GOT3 (cell line): ENCODE measurements around the gene USP44.

Source experiments
- DNase-seq: peaks from one replicate; lab custom pipeline; 2025; ENCODE audit warnings: mixed read lengths; lab: John Stamatoyannopoulos, UW

The USP44 gene

DNA sequence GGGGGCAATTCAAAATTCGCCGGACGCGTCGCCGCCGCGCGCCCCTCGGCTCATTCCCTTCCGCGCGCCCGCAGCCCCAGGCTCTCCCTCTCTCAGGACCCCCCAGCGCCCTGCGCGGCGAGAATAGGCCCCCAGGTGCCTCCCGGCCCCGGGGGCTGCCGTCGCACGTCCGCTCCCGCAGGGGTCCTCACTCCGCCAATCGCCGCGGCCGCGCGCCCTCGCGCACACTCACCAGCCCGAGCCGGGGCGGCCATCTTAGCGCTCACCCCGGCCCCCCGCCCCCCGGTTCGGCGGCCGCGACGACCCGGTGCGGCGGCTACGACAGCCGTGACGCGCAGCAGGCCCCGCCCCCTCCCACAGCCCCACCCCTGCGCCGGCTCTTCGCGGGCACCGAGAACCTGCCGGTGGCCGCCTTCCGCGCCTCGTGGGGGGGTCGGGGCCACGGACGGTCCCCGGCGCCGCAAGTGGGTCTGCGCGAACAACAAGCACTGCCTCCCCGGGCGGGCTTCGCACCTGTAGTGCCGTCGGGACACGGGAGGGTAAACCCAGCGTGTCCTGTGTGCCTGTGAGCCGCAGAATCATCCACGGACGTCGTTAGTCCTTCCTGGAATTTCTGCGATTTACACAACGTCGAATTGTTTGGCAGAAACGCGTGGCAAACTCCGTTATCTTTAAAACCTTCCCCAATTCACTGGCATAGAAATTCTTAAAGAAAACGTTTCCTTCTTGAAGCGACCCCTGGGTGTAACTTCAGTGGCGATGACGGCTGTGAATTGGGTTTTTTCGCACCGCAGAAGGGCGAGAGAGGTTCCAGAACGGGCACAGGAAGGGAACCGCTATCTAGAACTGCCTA lies 2.5 kb downstream of the USP44 start:
- no peak for DNase-seq

DNA sequence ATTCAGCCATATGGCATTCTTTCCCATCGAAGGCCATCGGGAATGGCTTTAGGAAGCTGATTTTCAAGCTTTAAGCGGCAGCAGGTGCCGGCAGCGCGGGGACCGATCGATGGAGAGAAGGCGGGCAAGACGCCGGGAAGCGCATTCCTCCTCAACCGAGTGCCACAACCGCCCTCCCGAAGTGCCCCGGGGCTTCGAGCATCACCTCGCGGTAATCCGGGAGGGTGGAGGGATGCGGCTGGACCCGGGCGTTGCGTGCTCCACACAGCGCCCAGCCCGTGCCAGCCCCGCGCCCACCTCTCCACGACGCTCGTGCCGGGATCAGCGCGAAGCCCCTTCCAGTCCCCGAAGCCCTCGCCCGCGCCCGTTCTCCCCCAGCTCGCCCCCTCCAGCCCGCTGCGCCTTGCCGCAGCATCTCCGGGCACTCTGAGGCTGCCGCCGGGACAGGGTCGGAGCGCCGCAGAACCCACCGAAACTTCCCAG lies 3.2 kb downstream of the USP44 start:
- no peak for DNase-seq

DNA sequence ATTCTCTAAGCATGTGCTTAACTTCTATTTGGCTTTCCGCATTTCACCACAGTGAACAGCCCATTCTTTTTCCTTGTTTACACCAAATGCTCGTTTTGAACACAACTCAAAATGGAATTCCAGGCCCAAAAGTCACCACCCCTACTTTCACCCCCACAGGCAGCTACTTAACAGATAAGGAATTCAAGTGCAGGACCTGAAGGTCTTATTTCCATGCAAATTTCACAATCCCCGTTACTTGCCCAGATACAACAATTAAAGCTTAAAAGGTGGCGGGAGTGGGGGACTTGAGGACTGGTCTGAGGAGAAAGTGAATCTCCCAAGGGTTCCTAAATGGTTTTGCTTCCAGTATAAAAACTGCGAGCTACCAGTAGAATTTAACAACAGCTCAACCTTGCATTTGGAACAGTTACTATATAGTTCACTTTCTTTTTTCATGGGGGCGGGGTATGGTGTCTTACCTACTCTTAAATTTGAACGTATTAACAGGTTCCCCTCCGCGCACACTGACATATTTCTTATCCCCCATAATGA lies 3.7 kb downstream of the USP44 start:
- no peak for DNase-seq

DNA sequence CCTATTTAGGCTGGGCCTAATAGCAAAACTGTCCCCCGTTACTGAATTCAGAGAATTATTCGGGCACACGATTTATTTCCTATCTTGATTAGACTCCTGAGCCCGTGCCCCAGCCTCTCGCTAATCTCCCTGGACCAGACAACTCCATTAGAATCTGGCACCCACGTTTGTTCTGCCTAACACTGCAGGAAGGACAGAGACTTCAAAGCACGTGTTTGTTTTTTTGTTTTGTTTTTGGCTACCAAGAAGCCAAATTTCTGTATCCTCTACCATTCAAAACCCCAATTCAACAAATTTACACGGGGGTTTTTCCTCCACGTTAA lies 4.8 kb downstream of the USP44 start:
- no peak for DNase-seq

DNA sequence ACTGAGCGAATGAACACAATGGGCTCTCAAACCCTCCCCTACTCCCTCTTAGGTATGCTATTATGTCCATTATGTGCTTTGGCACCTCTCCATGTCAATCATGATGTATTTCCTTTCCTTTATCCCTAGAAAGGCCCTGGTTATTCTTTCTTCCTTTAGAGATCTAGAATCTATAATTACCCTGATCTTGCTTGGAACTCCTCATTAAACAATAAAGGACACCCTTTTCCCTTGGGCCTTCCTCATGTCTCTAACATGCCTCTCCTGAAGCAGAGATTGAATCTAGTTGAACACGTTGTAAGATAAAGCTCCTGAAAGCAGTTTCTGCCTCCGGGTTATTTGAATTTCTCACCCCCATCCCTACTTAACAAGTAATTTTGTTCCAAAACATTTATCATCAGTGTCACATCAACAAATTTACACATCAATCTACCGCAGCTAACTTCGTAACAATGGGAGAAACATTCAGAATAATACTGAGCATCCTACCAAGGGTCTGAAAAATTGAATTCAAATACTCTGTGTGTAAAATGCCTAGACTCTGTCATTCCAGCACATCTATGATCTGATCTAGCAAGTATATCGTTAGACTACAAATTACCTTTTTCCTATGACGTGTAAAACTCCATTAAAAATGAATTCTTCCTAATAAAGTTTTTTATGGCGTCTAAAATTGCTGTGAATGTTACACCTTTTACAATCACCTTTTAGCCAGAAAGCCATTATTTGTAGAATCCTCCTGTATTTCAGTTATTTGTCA lies 5.4 kb downstream of the USP44 start:
- DNase-seq: no peak

DNA sequence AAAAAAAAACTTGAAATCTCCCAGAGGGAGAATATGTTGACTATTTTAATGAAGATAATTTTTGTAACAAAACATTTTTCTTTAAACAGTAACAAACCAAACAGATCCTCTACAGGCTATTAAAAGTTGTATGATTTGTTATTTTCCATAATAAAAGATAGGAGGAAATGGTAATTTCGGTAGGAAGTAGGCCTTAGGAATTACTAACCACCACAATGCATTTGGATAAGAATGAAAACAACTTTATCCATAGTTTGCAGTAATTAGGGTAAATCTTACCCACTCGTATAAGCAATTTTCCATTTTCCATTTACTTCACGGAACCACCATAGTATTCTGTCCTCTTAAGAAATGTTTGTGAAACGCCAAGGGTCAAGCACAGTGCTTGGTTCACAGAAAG lies 6.0 kb downstream of the USP44 start:
- DNase-seq: no peak

DNA sequence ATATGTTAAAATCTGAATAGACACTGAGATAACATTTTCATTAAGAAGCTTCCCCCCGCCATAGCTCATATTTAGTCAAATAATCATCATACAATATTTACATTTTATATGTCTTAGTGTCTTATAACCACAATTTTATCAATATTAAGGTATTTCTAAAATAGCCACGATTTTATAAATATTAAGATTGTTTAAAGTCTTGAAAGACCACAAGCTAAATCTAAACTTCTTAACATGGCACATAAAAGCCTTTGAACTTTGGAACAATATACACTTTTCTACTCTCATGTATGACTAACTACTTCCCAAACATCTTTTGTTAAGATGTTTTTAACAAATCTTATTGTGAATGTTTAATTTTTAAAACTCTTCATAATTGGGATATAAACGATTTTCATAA lies 6.5 kb downstream of the USP44 start:
- no peak for DNase-seq

DNA sequence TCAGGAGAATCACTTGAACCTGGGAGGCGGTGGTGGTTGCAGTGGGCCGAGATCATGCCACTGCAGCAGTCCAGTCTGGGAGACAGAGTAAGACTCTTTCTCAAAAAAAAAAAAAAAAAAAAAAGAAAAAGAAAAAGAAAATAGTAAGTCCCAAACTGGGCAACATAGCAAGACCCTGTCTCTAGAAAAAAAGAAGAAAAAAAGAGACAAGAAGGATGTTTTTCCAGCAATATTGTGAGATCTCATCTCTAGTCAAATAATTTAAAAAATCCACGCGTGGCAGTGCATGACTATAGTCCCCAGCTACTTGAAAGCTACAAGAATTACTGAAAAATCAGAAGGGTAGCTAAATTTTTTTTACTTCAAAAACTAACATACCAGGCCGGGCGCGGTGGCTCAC lies 8.0 kb downstream of the USP44 start:
- no peak for DNase-seq

DNA sequence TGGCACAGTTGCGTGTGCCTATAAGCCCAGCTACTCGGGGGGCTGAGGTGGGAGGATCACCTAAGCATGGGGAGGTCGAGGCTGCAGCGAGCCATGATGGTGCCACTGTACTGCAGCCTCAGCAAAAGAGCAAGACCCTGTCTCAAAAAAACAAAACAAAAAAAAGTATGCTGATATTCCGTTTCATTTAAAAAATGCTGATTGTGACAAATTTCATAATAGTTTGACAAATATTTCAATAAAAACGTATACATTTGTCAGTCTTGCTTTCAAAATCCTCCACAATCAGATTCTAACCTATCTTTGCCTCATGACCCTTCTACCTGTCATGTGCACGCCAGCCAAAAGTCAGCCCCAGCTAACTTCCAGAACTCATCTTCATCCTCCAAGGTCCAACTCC lies 9.8 kb downstream of the USP44 start:
- DNase-seq: no peak

DNA sequence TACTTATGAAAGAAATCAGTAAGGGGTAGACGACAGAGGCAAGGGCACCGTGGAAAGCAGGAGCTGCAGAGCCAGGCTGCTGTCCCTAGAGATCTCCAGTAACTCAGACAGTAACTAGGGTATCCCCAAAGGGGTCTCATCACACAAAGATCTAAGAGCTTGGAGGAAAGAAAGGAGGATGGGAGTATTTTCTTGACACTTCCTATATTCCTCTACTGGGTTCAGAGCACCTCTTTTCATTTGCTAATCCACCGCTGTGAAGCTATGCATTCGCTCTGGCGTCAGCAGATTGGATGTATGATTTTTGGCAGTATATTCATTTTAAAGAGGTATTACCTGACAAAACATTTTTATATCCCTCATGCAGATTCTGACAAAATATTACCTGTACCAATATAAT lies 12.6 kb downstream of the USP44 start:
- no peak for DNase-seq

DNA sequence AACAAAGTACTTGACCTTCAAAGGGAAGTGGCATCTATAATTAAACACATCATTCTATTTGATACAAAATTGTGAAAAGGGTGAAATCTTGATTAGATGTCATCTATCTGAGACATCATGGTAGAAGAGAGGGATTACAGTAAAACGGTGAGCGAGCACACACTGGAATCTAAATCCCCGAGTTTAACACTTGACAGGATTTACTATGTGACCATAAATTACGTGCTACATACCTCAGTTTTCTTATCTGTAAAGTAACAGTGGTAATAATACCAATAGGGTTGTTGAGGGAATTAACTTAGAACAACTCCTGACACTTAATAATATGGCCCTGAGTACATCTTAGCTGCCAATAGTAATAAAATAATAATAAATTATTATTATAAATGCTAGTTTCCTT lies 13.3 kb downstream of the USP44 start:
- DNase-seq: no peak

DNA sequence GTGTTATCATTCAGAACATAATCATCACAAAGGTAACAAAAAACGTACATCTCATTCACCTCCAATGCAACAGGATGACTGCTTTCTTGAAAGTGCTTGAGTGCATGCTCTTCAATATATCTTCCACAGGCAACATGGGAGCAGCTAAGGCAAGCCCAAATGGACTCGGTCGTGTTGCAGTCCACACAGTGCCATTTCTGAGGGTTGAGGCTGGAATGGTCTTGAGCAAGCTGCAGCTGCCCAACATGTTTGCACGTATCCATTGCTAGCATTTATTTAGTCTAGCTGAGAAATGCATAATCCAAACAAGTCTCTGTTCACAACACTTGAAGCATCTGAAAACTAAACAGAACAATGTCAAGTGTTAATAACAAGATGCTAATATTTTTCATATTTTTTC lies 17.3 kb downstream of the USP44 start:
- no peak for DNase-seq

DNA sequence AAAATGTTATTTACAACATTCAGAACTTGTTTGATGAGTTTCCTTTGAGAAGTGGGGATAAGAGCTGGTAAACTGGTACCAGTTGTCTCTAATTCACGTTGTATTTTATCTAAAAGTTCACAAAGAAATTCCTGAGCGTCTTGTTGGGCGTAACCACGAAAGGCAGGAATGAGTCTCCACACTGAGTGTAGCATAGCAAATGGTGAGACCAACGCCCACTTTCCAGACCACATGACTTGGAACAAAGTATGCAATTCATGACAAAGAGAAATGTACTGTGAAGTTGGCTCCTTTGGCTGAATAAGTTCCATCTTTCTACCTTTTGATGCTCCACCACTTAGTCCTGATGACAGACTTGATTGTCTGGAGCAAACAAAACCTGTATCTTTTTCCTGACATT lies 18.4 kb downstream of the USP44 start:
- DNase-seq: no peak

DNA sequence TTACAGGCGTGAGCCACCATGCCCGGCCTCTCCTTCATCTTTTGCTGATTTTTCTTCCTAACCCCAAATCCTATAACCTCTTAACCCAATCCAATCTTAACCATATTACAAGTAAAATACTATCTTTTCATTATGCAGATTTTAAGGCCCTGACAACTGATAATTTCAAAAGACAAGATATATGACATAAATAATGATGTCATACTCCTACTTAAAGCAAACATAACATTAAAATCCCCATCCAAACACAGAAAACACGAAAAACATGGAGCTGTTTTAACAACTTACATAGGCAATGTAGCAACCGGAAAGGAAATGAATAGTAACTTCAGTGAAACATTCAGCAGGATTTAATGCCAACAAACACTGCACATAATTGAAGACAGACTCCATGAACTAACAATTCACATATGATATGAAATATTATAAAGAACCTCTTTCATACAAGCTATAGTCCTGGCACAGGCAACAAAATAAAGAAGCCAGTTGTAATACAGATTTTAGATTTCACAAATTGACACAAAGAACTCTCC lies 21.5 kb downstream of the USP44 start:
- no peak for DNase-seq

DNA sequence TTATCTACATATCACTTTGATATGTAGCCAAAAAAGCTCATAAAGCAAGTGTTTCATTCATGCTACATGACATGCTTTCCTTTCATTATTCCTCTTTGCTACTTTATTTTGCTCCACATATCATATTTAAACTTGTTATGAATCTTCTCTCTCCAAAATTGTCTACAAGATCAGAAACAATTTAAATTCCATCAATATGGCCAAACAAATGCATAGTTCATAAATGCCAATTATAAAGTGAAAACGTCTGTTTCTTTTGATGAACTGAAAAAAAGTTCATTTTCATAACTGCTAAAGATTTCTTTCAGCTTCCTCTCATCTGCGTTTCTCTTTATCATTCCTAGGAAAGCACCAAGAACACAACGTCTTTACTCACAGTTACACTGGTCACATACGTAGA lies 22.8 kb downstream of the USP44 start:
- DNase-seq: no peak

DNA sequence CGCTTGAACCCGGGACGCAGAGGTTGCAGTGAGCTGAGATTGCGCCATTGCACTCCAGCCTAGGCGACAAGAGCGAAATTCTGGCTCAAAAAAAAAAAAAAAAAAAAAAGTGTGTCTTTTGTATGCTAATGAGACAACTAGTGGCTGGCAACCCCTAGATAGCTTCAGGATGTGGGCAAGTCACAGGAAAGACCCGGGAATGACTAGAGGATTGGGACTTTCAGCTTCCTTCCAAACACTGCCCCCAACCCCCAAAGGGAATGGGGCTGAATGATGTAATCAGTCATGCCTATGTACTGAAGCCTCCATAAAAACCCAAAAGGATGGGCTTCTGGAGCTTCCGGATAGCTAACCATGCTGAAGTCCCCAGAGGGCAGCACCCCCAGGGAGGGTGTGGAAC lies 28.6 kb downstream of the USP44 start:
- DNase-seq: no peak

DNA sequence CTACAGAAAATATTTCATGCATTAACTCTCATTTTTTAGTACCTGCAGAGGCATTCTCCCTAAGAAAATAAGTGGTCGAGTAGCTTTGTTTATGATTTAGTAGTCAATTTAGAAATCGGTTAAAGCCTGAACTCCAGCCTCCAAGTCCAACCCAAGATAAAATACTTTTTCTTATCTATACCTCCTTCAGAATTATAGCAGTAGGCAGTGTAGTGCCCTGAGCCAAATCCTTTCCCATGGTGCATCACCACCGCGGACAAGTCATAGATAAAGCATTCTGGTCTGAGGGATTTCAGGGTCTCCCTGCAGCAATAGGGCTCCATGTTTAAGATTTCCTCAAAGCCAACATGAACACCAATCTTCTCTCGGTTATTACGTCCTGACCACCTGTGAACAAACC lies 30.5 kb downstream of the USP44 start:
- DNase-seq: no peak

DNA sequence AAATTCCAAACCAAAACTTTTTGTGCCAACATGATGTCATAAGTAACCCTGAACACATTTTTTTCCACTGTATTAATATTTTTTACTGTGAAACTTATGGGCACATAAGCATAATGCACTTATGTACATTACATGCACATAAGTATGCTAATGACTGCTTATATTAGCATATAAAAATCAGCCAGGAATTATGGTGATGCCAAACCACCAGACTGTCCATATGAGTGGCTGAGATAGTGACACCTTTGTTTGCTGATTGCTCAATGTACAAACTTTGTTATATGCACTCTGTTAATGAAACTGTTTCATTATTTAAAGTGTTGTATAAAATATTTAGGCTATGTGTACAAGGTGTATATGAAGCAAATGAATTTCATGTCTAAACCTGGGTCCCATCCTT lies 32.3 kb downstream of the USP44 start:
- no peak for DNase-seq

DNA sequence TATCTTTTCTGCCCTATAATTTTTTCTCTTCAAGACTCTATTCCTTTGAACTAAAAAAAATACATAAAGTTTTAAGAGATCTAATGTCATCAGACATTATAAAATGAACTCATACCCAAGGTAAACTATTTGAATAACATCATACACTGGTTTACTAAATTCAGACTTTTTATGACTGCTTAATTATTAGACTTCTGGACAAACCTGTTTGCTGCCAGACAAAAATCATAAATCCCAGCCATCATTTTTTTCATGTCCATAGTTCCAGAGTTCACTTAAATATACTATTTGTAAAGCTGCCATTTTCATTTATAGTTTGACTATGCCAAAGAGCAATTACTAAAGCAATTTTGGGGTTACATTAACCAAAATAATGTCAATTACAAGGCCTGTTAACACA lies 34.0 kb downstream of the USP44 start:
- no peak for DNase-seq

DNA sequence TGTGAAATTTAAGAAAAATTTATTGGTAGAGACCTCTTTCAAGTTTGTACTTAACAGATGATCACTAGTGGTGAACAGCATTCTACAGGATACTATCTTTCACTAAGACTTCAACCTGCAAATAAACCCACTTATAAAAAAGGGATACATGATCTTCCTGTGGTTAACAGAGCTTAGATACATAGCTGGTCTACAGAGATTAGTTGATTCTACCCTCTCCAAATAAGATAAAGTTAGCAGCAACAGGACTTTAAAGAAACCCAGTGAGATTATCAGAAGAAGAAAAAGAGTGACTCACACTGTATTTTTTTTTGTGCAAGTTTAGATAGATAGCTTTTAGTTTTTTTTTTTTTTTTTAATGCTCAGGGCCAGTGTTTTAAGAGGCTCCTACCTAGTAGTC lies 34.5 kb downstream of the USP44 start:
- DNase-seq: no peak

DNA sequence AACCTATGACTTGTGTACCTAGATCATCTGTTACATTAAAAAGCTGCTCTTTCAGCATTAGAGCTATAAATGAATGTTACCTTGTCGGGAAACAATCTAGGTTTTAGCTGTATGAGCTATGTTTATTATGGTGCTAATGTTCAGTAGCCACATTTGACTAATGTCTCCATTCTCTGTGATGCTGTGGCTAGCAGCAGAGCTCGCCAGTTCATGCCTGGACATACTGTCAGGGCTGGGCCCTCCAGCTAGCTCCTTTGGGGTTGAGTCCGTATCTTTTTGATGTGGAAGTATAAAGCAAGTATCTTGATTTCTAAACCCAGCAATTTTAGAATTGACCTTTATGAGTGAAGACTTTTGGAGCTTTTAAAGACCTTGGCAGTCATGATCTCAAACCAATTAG lies 36.1 kb downstream of the USP44 start:
- DNase-seq: no peak

DNA sequence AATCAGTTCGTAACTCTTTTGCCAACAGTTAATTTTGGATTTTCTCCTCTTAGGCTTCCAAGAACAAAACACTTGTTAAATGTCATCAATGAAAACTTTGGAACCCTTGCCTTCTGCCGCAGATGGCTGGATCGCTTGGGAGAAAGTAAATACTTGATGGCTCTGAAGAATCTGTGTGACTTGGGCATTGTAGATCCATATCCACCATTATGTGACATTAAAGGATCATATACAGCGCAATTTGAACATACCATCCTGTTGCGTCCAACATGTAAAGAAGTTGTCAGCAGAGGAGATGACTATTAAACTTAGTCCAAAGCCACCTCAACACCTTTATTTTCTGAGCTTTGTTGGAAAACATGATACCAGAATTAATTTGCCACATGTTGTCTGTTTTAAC lies 37.7 kb downstream of the USP44 start:
- no peak for DNase-seq

DNA sequence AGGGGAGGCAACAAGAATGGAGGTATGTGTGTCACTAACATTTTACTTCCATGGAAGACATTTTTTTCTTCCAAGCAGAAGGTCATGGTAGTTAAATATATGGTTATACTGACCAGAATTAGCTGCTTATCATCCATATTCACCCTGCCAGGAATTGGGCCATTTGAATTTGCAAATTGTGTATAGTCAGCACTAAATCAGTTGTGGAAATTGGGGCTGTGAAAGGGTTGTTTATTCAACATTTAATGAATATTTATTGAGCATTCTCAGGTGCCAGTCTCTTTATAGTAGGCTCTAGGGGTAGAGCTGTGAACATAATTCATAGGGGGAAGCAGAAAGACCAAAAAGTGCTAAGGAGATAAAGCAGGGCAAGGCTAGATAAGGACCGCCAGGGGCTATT lies 39.3 kb downstream of the USP44 start:
- DNase-seq: no peak
